Mesodermal cell (in vitro differentiated cells): ENCODE results near the gene E2F4.
A peak's percentile ranks its signal among the peaks of the same experiment; 100 is the strongest.

Experiments
- H3K27ac ChIP-seq: 2 replicates; pipeline ENCODE4 v1.7.0; 2013; ENCODE audit warnings: mild to moderate bottlenecking, low read depth, low read length, moderate library complexity; ENCODE audit not compliant: severe bottlenecking
- H3K36me3 ChIP-seq: 2 replicates; pipeline ENCODE4 v1.7.1; 2013; ENCODE audit warnings: mild to moderate bottlenecking, low read length, moderate library complexity; ENCODE audit not compliant: control insufficient read depth, insufficient read depth
- H3K4me1 ChIP-seq: one replicate; pipeline ENCODE4 v1.7.1; 2013; ENCODE audit warnings: mild to moderate bottlenecking, low read length; ENCODE audit not compliant: insufficient read depth, control insufficient read depth, poor library complexity, severe bottlenecking
- H3K4me3 ChIP-seq: 2 replicates; pipeline ENCODE4 v1.7.0; 2013; ENCODE audit warnings: low read length, control low read depth, mild to moderate bottlenecking; ENCODE audit not compliant: insufficient read depth, poor library complexity, severe bottlenecking; ENCODE audit errors: extremely low read depth
- H3K9me3 ChIP-seq: 2 replicates; pipeline ENCODE4 v1.7.1; 2013; ENCODE audit warnings: mild to moderate bottlenecking, low read length, moderate library complexity; ENCODE audit not compliant: control insufficient read depth
- WGBS, 2 experiments: methylation state at CpG; one replicate each; pipeline ENCODE4 v1.1.5; 2013; ENCODE audit warnings: missing lambda C conversion rate in 2 of 2; ENCODE audit not compliant: insufficient coverage in 2 of 2; 5-methylcytosine and 5-hydroxymethylcytosine counted together

The E2F4 gene

DNA sequence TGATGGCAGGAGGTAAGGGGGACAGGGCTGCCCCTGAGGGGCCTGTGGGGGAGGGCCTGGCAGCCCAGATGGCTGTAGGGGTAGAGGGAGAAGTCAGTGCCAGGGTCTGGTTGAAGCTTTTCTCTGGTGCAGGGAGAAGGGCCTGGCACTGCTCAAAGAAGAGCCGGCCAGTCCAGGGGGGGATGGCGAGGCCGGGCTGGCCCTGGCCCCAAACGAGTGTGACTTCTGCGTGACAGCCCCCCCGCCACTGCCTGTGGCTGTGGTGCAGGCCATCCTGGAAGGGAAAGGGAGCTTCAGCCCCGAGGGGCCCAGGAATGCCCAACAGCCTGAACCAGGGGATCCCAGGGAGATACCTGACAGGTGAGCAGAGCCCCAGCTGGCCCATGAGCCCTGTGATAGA lies 24.4 kb upstream of the E2F4 start:
- no peak overlapping the region for H3K4me3 ChIP-seq
- no peak overlapping the region for H3K27ac ChIP-seq
- no peaks in the 10 kb centered on the region for H3K9me3 ChIP-seq
- H3K4me1 ChIP-seq, result peaks cover 24% of the 10 kb centered on the region
- 67 to 87% methylated on average over 7 of the region's 7 CpGs for WGBS, 2 experiments
- H3K36me3 ChIP-seq, result no peaks in the 10 kb centered on the region

GRCh38 chr16:67169011-67169451 lies 22.9 kb upstream of the E2F4 start:
- WGBS, 2 experiments, result 36 to 37% methylated on average over 9 of the region's 9 CpGs
- peaks cover 22% of the 10 kb centered on the region for H3K4me1 ChIP-seq
- no peaks in the 10 kb centered on the region for H3K36me3 ChIP-seq
- H3K9me3 ChIP-seq, result no peaks in the 10 kb centered on the region
- no peak overlapping the region for H3K27ac ChIP-seq
- H3K4me3 ChIP-seq, result no peak overlapping the region

- Histone ChIP-seq H3K27ac (peak overlapping the region; percentile 20), H3K9me3 (no peaks in the 10 kb centered on the region), H3K4me1 (peaks cover 22% of the 10 kb centered on the region), H3K36me3 (no peaks in the 10 kb centered on the region), H3K4me3 (peak overlapping the region; percentile 41)
- WGBS, 2 experiments, result 4 to 7% methylated on average over 19 of the region's 24 CpGs
Measured at GRCh38 chr16:67169642-67170167, 22.2 kb upstream of the E2F4 start.

DNA sequence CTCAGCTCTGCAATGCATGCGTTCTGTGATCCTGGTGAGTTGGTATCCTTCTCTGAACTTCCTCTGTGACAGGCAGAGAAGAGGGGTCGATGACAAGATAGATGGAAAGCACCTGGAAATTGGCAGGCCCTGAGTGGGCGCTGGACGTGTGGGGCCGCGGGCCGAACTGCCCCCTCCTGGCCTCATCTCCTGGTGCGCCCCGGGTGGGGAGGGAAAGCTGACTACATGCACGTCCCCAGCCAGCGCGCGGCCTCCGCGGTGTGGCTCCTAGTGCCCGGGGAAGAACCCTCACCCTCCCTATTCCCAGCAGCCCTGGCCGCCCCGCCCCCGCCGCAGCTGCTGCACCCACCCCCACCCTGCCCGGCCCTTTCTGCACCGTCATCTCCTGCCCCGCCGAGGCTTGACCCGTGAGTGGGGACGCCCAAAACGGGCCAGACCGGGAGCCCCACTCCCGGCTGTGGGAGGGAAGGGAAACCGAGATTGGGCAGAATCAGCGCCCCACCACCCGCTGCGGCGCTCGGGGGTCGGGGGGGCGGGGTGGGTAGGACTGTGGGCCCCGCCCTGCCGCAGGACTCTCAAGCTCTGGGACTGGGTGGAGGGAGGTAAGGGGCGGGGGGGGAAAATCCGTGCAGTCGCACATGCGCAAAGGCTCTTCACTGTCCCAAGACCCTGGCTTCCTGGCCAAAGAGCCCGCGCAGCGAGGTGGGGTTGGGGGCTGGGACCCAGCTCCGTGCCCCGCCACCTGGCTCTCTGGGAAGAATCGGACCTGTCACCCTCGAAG lies 21.6 kb upstream of the E2F4 start, which contains the start of gene NOL3:
Gene NOL3 (plus strand): TSS at position 371 of the 781 bp plus-strand sequence.
- Histone ChIP-seq H3K27ac (peak within 1 kb of the TSS; percentile 84), H3K4me3 (peak within 1 kb of the TSS; percentile 41), H3K36me3 (peaks cover 5% of the 10 kb centered on the region), H3K9me3 (no peaks in the 10 kb centered on the region), H3K4me1 (peaks cover 23% of the 10 kb centered on the region)
- WGBS, 2 experiments, result 0% methylated on average over 20 to 23 of the region's 50 CpGs

DNA sequence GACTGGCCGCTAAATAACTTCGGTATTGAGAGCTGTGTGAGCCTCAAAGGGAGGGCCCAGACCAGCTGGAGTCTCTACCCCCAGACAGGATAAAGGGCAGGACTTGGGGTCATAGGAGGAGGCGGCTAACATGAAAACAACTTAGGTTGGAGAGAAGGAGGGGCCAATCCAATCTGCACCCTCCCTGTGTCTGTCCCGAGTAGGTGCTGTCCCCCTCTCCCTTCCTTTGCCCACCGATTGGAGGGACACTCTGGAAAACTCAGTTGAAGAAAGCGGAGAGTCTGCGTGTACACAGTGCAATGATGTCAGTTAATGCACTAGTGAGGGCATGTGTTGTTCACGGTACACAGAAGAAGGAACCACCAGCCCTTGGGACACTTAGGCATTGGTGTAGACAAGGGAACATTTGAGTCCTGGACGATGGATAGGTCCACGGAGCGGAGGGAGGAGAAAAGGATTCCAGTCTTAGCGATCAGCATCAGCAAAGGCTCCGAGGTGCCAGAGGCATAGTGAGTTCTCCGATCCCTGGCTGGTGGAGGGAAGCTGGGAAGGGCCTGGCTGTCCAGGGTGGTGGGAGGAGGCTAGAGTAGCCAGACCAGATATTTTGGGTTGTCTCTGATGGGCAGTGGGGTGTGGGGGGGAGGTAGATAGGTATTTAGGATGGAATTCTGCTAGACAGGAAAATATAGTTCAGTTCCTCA lies 20.9 kb upstream of the E2F4 start:
- Histone ChIP-seq H3K9me3 (no peaks in the 10 kb centered on the region), H3K4me1 (peaks cover 20% of the 10 kb centered on the region), H3K4me3 (peak overlapping the region; percentile 41), H3K27ac (peak overlapping the region; percentile 84), H3K36me3 (peaks cover 8% of the 10 kb centered on the region)
- WGBS, 2 experiments, result 48 to 51% methylated on average over 12 to 14 of the region's 14 CpGs

DNA sequence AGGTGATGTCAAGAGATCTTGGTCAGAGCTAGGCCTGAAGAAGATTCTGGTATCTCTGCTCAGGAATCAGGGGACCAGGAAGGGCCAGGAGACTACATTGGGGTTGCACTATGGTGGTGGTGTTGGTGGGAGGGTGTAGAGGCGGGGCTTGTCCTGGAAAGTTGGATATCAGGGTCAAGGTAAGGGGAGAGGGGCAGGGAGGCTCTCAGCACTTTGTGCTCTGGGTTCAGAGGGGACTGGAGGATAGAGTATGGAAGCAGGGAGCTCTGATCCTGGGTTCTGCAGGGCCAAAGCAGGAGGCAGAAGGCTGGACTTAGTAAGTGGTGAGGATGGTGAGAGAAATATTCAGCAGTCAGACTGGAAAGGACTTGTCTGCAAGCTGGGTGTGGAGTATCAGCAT lies 18.6 kb upstream of the E2F4 start:
- peak overlapping the region; percentile 29 for H3K4me3 ChIP-seq
- 60 to 89% methylated on average over 1 of the region's 1 CpG for WGBS, 2 experiments
- H3K27ac ChIP-seq, result no peak overlapping the region
- no peaks in the 10 kb centered on the region for H3K9me3 ChIP-seq
- H3K4me1 ChIP-seq, result peaks cover 20% of the 10 kb centered on the region
- peaks cover 12% of the 10 kb centered on the region for H3K36me3 ChIP-seq

- H3K27ac ChIP-seq, result no peak overlapping the region
- no peaks in the 10 kb centered on the region for H3K9me3 ChIP-seq
- peaks cover 20% of the 10 kb centered on the region for H3K4me1 ChIP-seq
- H3K4me3 ChIP-seq, result peak overlapping the region; percentile 29
- H3K36me3 ChIP-seq, result peaks cover 12% of the 10 kb centered on the region
- WGBS, 2 experiments, result 3 to 4% methylated on average over 59 to 61 of the region's 71 CpGs
Measured at GRCh38 chr16:67173808-67174705, 17.9 kb upstream of the E2F4 start.

GRCh38 chr16:67174706-67175231 lies 17.2 kb upstream of the E2F4 start:
- Histone ChIP-seq H3K4me1 (peaks cover 17% of the 10 kb centered on the region), H3K4me3 (peak overlapping the region; percentile 29), H3K9me3 (no peaks in the 10 kb centered on the region), H3K36me3 (peaks cover 18% of the 10 kb centered on the region), H3K27ac (no peak overlapping the region)
- 76 to 79% methylated on average over 22 to 31 of the region's 31 CpGs for WGBS, 2 experiments

GRCh38 chr16:67176662-67177061 lies 15.3 kb upstream of the E2F4 start:
- Histone ChIP-seq H3K4me3 (no peak overlapping the region), H3K4me1 (peaks cover 10% of the 10 kb centered on the region), H3K9me3 (no peaks in the 10 kb centered on the region), H3K27ac (no peak overlapping the region), H3K36me3 (peaks cover 31% of the 10 kb centered on the region)
- WGBS, 2 experiments, result 95 to 96% methylated on average over 12 of the region's 12 CpGs
